ENCODE data around the gene PIGL.
"Not testable (repeated sequence)": the region's sequence is repeated elsewhere in the genome, so short reads cannot be mapped to it uniquely, and the experiment has no call there.

Gene PIGL

GRCh38 chr17:16304830-16305229 is 87.8 kb downstream of the PIGL start:
- no peak for DNase-seq (ENCODE audit: low read depth in 1 of 2, low spot score in 1 of 2)

GRCh38 chr17:16306211-16306610 is 89.2 kb downstream of the PIGL start:
- no peak for DNase-seq (ENCODE audit: low read depth in 1 of 2, low spot score in 1 of 2)

- DNase-seq (ENCODE audit: low read depth in 1 of 2, low spot score in 1 of 2): not testable (repeated sequence)
Observed at GRCh38 chr17:16312061-16312460, 95.1 kb downstream of the PIGL start.

- no peak for DNase-seq (ENCODE audit: low read depth in 1 of 2, low spot score in 1 of 2)
Observed at GRCh38 chr17:16313139-16314090, 96.4 kb downstream of the PIGL start.

- DNase-seq (ENCODE audit: low read depth in 1 of 2, low spot score in 1 of 2): no peak
Observed at GRCh38 chr17:16314189-16314588, 97.2 kb downstream of the PIGL start.

GRCh38 chr17:16314859-16315258 is 97.8 kb downstream of the PIGL start:
- DNase-seq (ENCODE audit: low read depth in 1 of 2, low spot score in 1 of 2): no peak

GRCh38 chr17:16319969-16320368 is 103.0 kb downstream of the PIGL start:
- no peak for DNase-seq (ENCODE audit: low read depth in 1 of 2, low spot score in 1 of 2)

GRCh38 chr17:16322636-16323035 is 105.6 kb downstream of the PIGL start:
- DNase-seq (ENCODE audit: low read depth in 1 of 2, low spot score in 1 of 2): no peak

- no peak for DNase-seq (ENCODE audit: low read depth in 1 of 2, low spot score in 1 of 2)
Observed at GRCh38 chr17:16325964-16326363, 109.0 kb downstream of the PIGL start.

- DNase-seq (ENCODE audit: low read depth in 1 of 2, low spot score in 1 of 2): no peak
Observed at GRCh38 chr17:16327018-16327417, 110.0 kb downstream of the PIGL start.

GRCh38 chr17:16328997-16329396 is 112.0 kb downstream of the PIGL start:
- no peak for DNase-seq (ENCODE audit: low read depth in 1 of 2, low spot score in 1 of 2)

GRCh38 chr17:16329519-16330271 is 112.7 kb downstream of the PIGL start:
- DNase-seq (ENCODE audit: low read depth in 1 of 2, low spot score in 1 of 2): no peak

- DNase-seq (ENCODE audit: low read depth in 1 of 2, low spot score in 1 of 2): no peak
Observed at GRCh38 chr17:16338391-16338790, 121.4 kb downstream of the PIGL start.

- DNase-seq (ENCODE audit: low read depth in 1 of 2, low spot score in 1 of 2): no peak
Observed at GRCh38 chr17:16339402-16339801, 122.4 kb downstream of the PIGL start.

GRCh38 chr17:16339959-16340358 is 122.9 kb downstream of the PIGL start:
- DNase-seq (ENCODE audit: low read depth in 1 of 2, low spot score in 1 of 2): no peak

GRCh38 chr17:16342979-16343378 is 126.0 kb downstream of the PIGL start:
- no peak for DNase-seq (ENCODE audit: low read depth in 1 of 2, low spot score in 1 of 2)

GRCh38 chr17:16343569-16343968 is 126.6 kb downstream of the PIGL start:
- DNase-seq (ENCODE audit: low read depth in 1 of 2, low spot score in 1 of 2): no peak

- no peak for DNase-seq (ENCODE audit: low read depth in 1 of 2, low spot score in 1 of 2)
Observed at GRCh38 chr17:16345565-16345964, 128.6 kb downstream of the PIGL start.

- no peak for DNase-seq (ENCODE audit: low read depth in 1 of 2, low spot score in 1 of 2)
Observed at GRCh38 chr17:16346721-16347271, 129.8 kb downstream of the PIGL start.

GRCh38 chr17:16348586-16348985 is 131.6 kb downstream of the PIGL start:
- no peak for DNase-seq (ENCODE audit: low read depth in 1 of 2, low spot score in 1 of 2)

GRCh38 chr17:16349431-16349830 is 132.4 kb downstream of the PIGL start:
- no peak for DNase-seq (ENCODE audit: low read depth in 1 of 2, low spot score in 1 of 2)

- no peak for DNase-seq (ENCODE audit: low read depth in 1 of 2, low spot score in 1 of 2)
Observed at GRCh38 chr17:16351831-16352230, 134.8 kb downstream of the PIGL start.

All from activated CD4-positive, alpha-beta T cell treated with anti-CD3 and anti-CD28 coated beads, Interleukin-2, amount 50 U/mL, for 24 hours (primary cell).